ENCODE results near the gene CCDC171.
A peak's percentile ranks its signal among the peaks of the same experiment; 100 is the strongest.
"Not testable (repeated sequence)": the region's sequence is repeated elsewhere in the genome, so short reads cannot be mapped to it uniquely, and the experiment has no call there.

CCDC171 gene

GRCh38 chr9:15570769-15571168 is 17.9 kb downstream of the CCDC171 start:
- DNase-seq (ENCODE audit: low spot score) = no peak

- no peak for DNase-seq (ENCODE audit: low spot score)
Observed at GRCh38 chr9:15572200-15572770, 19.4 kb downstream of the CCDC171 start.

GRCh38 chr9:15576350-15577050 is 23.7 kb downstream of the CCDC171 start:
- DNase-seq (ENCODE audit: low spot score) = no peak

- no peak for DNase-seq (ENCODE audit: low spot score)
Observed at GRCh38 chr9:15578714-15579113, 25.9 kb downstream of the CCDC171 start.

- DNase-seq (ENCODE audit: low spot score) = no peak
Observed at GRCh38 chr9:15584379-15584778, 31.5 kb downstream of the CCDC171 start.

- no peak for DNase-seq (ENCODE audit: low spot score)
Observed at GRCh38 chr9:15592317-15592716, 39.5 kb downstream of the CCDC171 start.

GRCh38 chr9:15592940-15593339 is 40.1 kb downstream of the CCDC171 start:
- not testable (repeated sequence) for DNase-seq (ENCODE audit: low spot score)

- not testable (repeated sequence) for DNase-seq (ENCODE audit: low spot score)
Observed at GRCh38 chr9:15600666-15601330, 48.0 kb downstream of the CCDC171 start.

- DNase-seq (ENCODE audit: low spot score) = no peak
Observed at GRCh38 chr9:15606643-15607472, 54.0 kb downstream of the CCDC171 start.

- DNase-seq (ENCODE audit: low spot score) = no peak
Observed at GRCh38 chr9:15612962-15613361, 60.1 kb downstream of the CCDC171 start.

GRCh38 chr9:15617782-15618181 is 64.9 kb downstream of the CCDC171 start:
- no peak for DNase-seq (ENCODE audit: low spot score)

GRCh38 chr9:15618540-15619331 is 65.9 kb downstream of the CCDC171 start:
- DNase-seq (ENCODE audit: low spot score) = no peak

- no peak for DNase-seq (ENCODE audit: low spot score)
Observed at GRCh38 chr9:15622318-15622971, 69.6 kb downstream of the CCDC171 start.

- DNase-seq (ENCODE audit: low spot score) = no peak
Observed at GRCh38 chr9:15635752-15636151, 82.9 kb downstream of the CCDC171 start.

GRCh38 chr9:15640121-15640520 is 87.3 kb downstream of the CCDC171 start:
- no peak for DNase-seq (ENCODE audit: low spot score)

GRCh38 chr9:15641291-15641690 is 88.4 kb downstream of the CCDC171 start:
- DNase-seq (ENCODE audit: low spot score) = no peak

GRCh38 chr9:15642369-15642962 is 89.6 kb downstream of the CCDC171 start:
- peak; percentile 11 for DNase-seq (ENCODE audit: low spot score)

GRCh38 chr9:15670246-15670645 is 117.4 kb downstream of the CCDC171 start:
- DNase-seq (ENCODE audit: low spot score) = no peak

GRCh38 chr9:15670894-15671293 is 118.1 kb downstream of the CCDC171 start:
- no peak for DNase-seq (ENCODE audit: low spot score)

- DNase-seq (ENCODE audit: low spot score) = no peak
Observed at GRCh38 chr9:15693701-15694100, 140.9 kb downstream of the CCDC171 start.

GRCh38 chr9:15696979-15697378 is 144.1 kb downstream of the CCDC171 start:
- DNase-seq (ENCODE audit: low spot score) = no peak

Measured in HuH-7.5 (cell line).